Measurements from ENCODE around the gene COL6A5. TPM values are rescaled to one million over a fixed set of nuclear protein-coding genes. Genes with fewer than 3 reads are reported as not detected.
A peak's percentile ranks its signal among the peaks of the same experiment; 100 is the strongest.
"Not testable (repeated sequence)": the region's sequence is repeated elsewhere in the genome, so short reads cannot be mapped to it uniquely, and the experiment has no call there.

COL6A5 gene
- total RNA-seq, 1 donor from 2014 or later: not detected

- no peak for DNase-seq (ENCODE audit: low read depth in 2 of 2)
These were observed 96.8 kb downstream of the COL6A5 start for GRCh38 chr3:130442284-130442683.

- not testable (repeated sequence) for DNase-seq (ENCODE audit: low read depth in 2 of 2)
These were observed 101.4 kb downstream of the COL6A5 start for GRCh38 chr3:130446840-130447239.

GRCh38 chr3:130448155-130448554 is 102.7 kb downstream of the COL6A5 start:
- DNase-seq (ENCODE audit: low read depth in 2 of 2): not testable (repeated sequence)

GRCh38 chr3:130456540-130456939 is 111.1 kb downstream of the COL6A5 start:
- DNase-seq (ENCODE audit: low read depth in 2 of 2): no peak

- no peak for DNase-seq (ENCODE audit: low read depth in 2 of 2)
These were observed 112.2 kb downstream of the COL6A5 start for GRCh38 chr3:130457671-130458070.

- DNase-seq (ENCODE audit: low read depth in 2 of 2): no peak
These were observed 114.5 kb downstream of the COL6A5 start for GRCh38 chr3:130459944-130460343.

- DNase-seq (ENCODE audit: low read depth in 2 of 2): no peak
These were observed 116.6 kb downstream of the COL6A5 start for GRCh38 chr3:130462089-130462488.

- DNase-seq (ENCODE audit: low read depth in 2 of 2): no peak
These were observed 117.7 kb downstream of the COL6A5 start for GRCh38 chr3:130463221-130463620.

GRCh38 chr3:130465521-130465920 is 120.0 kb downstream of the COL6A5 start:
- DNase-seq (ENCODE audit: low read depth in 2 of 2): no peak

- DNase-seq (ENCODE audit: low read depth in 2 of 2): no peak
These were observed 122.8 kb downstream of the COL6A5 start for GRCh38 chr3:130468311-130468710.

GRCh38 chr3:130470126-130470525 is 124.7 kb downstream of the COL6A5 start:
- DNase-seq (ENCODE audit: low read depth in 2 of 2): no peak

GRCh38 chr3:130473416-130473815 is 127.9 kb downstream of the COL6A5 start:
- DNase-seq (ENCODE audit: low read depth in 2 of 2): no peak

GRCh38 chr3:130480736-130481135 is 135.3 kb downstream of the COL6A5 start:
- DNase-seq (ENCODE audit: low read depth in 2 of 2): peak in 1 of 2 donors; percentile 1

GRCh38 chr3:130488288-130488687 is 142.8 kb downstream of the COL6A5 start:
- no peak for DNase-seq (ENCODE audit: low read depth in 2 of 2)

- DNase-seq (ENCODE audit: low read depth in 2 of 2): no peak
These were observed 143.4 kb downstream of the COL6A5 start for GRCh38 chr3:130488769-130489450.

GRCh38 chr3:130490241-130490640 is 144.8 kb downstream of the COL6A5 start:
- no peak for DNase-seq (ENCODE audit: low read depth in 2 of 2)

GRCh38 chr3:130491431-130491830 is 146.0 kb downstream of the COL6A5 start:
- DNase-seq (ENCODE audit: low read depth in 2 of 2): no peak

GRCh38 chr3:130504701-130505100 is 159.2 kb downstream of the COL6A5 start:
- DNase-seq (ENCODE audit: low read depth in 2 of 2): no peak

- DNase-seq (ENCODE audit: low read depth in 2 of 2): no peak
These were observed 160.6 kb downstream of the COL6A5 start for GRCh38 chr3:130506031-130506430.

GRCh38 chr3:130507746-130508145 is 162.3 kb downstream of the COL6A5 start:
- DNase-seq (ENCODE audit: low read depth in 2 of 2): no peak

GRCh38 chr3:130509008-130509407 is 163.5 kb downstream of the COL6A5 start:
- DNase-seq (ENCODE audit: low read depth in 2 of 2): no peak

- no peak for DNase-seq (ENCODE audit: low read depth in 2 of 2)
These were observed 169.2 kb downstream of the COL6A5 start for GRCh38 chr3:130514681-130515080.

GRCh38 chr3:130515755-130516154 is 170.3 kb downstream of the COL6A5 start:
- no peak for DNase-seq (ENCODE audit: low read depth in 2 of 2)
